ENCODE data around the gene TRAPPC8.

The TRAPPC8 gene

DNA sequence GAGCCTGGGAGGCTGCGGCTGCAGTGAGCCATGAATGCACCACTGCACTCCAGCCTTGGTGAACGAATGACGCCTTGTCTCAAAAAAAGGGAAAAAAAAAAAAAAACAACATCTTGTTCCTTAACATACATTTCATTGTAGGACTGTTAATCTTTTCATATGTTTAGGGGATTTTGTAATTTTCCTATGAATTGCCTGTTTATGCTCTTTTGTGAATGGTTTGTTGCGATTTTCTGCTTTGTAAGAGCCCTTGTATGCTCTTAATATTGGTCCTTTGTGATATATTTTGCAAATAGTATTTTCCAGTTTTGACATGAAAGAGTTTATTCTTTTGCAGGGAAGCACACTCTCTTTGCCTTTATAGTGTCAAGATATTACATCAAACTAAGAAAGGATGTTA is 50.0 kb downstream of the TRAPPC8 start:
- H3K27ac ChIP-seq: no peak overlapping the region
- no peak for TF ChIP-seq CTCF (IDR thresholded peaks at IDR 0.05)
- no peak for TF ChIP-seq ZFX (IDR thresholded peaks at IDR 0.05; ENCODE audit: borderline replicate concordance)

DNA sequence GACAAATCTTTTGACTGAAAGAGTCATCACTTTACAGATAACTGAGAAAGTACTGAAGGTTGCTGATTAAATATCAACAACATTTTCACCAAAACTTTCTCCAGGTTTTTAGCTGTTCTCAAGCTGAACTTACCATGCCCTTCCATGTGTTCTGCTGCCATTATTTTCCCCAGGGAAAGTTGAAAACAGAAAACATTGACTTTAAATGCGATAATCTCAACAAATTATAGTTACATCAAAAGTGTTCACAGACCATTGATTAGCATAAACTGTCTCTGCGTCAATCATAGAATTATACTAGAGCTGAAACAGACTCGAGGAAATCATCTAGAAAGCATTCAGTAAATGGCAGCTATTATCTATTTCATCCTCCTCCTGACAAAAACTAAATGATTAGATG is 51.4 kb downstream of the TRAPPC8 start:
- TF ChIP-seq ZFX (IDR thresholded peaks at IDR 0.05; ENCODE audit: borderline replicate concordance): no peak
- TF ChIP-seq CTCF (IDR thresholded peaks at IDR 0.05): no peak
- H3K27ac ChIP-seq: no peak overlapping the region

- no peak overlapping the region for H3K27ac ChIP-seq
- no peak for TF ChIP-seq CTCF (IDR thresholded peaks at IDR 0.05)
- no peak for TF ChIP-seq ZFX (IDR thresholded peaks at IDR 0.05; ENCODE audit: borderline replicate concordance)
These were observed 58.9 kb downstream of the TRAPPC8 start for GRCh38 chr18:31884020-31884419.

DNA sequence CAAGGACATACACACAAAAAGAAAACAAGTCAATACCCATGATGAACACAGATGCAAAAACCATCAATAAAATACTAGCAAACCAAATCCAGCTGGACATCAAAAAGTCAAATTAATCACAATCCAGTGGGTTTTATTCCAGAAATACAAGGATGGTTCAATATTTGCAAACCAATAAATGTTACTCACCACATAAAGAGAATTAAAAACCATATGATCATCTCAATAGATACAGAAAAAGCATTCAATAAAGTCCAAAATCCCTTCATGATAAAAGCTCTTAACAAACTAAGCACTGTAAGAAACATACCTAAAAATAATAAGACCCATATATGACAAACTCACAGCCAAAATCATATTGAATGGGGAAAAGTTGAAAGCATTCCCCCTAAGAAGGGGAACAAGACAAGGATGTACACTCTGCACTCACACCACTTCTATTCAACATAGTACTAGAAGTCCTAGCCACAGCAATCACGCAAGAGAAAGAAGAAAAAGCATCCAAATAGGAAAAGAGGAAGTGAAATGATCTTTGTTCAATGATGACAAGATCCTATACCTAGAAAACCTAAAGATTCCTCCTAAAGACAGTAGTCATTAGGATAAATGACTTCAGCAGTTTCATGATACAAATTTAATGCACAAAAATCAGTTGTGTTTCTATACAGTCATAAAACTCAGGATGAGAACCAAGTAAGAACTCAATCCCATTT is 62.6 kb downstream of the TRAPPC8 start:
- no peak for TF ChIP-seq CTCF (IDR thresholded peaks at IDR 0.05)
- no peak for TF ChIP-seq ZFX (IDR thresholded peaks at IDR 0.05; ENCODE audit: borderline replicate concordance)

GRCh38 chr18:31878358-31878757 is 64.6 kb downstream of the TRAPPC8 start:
- no peak overlapping the region for H3K27ac ChIP-seq
- TF ChIP-seq ZFX (IDR thresholded peaks at IDR 0.05; ENCODE audit: borderline replicate concordance): no peak
- TF ChIP-seq CTCF (IDR thresholded peaks at IDR 0.05): no peak

More for the DNA sequence above, 62.6 kb downstream of the TRAPPC8 start:
- no peak overlapping the region for H3K27ac ChIP-seq

DNA sequence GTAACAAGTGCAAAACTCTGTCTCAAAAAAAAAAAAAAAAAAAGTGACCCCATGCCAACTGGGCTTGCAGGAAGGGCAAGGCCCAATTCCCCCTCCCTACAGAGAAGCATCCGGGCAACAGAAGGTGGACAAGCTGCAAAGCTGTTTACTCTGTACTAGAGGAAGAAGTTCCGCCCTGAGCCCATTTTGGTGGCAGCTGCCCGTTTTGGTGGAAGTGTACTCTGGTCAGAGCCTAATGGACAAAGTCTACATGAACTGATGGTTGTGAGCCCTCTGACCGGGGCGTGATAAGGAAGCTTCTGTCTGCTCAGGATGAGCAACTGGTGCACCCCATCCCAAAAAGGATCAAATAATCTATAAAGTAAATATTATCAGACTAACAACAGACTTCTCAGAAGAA is 65.0 kb downstream of the TRAPPC8 start:
- H3K27ac ChIP-seq: no peak overlapping the region
- TF ChIP-seq ZFX (IDR thresholded peaks at IDR 0.05; ENCODE audit: borderline replicate concordance): no peak
- TF ChIP-seq CTCF (IDR thresholded peaks at IDR 0.05): no peak

GRCh38 chr18:31876707-31877106 is 66.2 kb downstream of the TRAPPC8 start:
- TF ChIP-seq ZFX (IDR thresholded peaks at IDR 0.05; ENCODE audit: borderline replicate concordance): no peak
- TF ChIP-seq CTCF (IDR thresholded peaks at IDR 0.05): no peak

More at GRCh38 chr18:31876707-31877106, 66.2 kb downstream of the TRAPPC8 start:
- no peak overlapping the region for H3K27ac ChIP-seq

Measured in 22Rv1 (cell line).